ENCODE data around the gene DARS1. TPM values are rescaled to one million over a fixed set of nuclear protein-coding genes. Genes with fewer than 3 reads are reported as not detected.
A peak's percentile ranks its signal among the peaks of the same experiment; 100 is the strongest.

Gene DARS1
- polyA plus RNA-seq, 3 donors, result 24.4 to 53.0 (median 46.2) TPM

DNA sequence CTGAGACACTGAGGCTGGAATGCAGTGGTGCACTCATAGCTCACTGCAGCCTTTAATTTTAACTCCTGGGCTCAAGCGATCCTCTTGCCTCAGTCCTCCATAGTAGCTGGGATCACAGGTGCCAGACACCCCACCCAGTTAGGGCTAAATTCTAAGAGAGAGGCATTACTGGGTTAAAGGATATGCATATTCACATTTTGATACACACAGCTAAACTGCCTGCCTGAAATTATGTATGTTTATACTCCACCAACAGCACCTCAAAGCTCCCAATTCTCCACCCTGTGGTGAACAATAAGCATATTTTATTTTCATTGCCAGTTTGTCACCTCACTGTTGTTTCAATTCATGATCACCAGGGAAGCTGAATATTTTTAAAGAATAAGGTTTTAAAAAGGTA, 90.5 kb downstream of the DARS1 start:
- H3K79me2 ChIP-seq (ENCODE audit: insufficient read depth, low read length), result no peaks in the 10 kb centered on the region
- Mint-ChIP-seq H3K27me3 (ENCODE audit: low read depth in 3 of 3) (no peaks in the 10 kb centered on the region), H3K27ac (no peak overlapping the region), H3K4me1 (peaks cover 31% of the 10 kb centered on the region), H3K4me3 (no peak overlapping the region), H3K36me3 (no peaks in the 10 kb centered on the region), H3K9me3 (peaks cover 0 to 2% (median 0%) of the 10 kb centered on the region in 7 donors)
- no peak overlapping the region for H2AFZ ChIP-seq (ENCODE audit: insufficient read depth, low read depth, low read length, poor library complexity, severe bottlenecking)
- H3K4me3 ChIP-seq (replicated peaks in 1 of 3; ENCODE audit: low read depth in 2 of 3, low read length in 3 of 3), result no peak overlapping the region
- no peaks in the 10 kb centered on the region for H4K20me1 ChIP-seq (ENCODE audit: insufficient read depth, low read length)
- H3K9ac ChIP-seq (ENCODE audit: insufficient read depth, low read length, poor library complexity, severe bottlenecking), result no peak overlapping the region
- H3K27me3 ChIP-seq (ENCODE audit: control insufficient read depth in 2 of 2, insufficient read depth in 2 of 2, low read length in 2 of 2), result no peaks in the 10 kb centered on the region
- TF ChIP-seq, protein P1, sequence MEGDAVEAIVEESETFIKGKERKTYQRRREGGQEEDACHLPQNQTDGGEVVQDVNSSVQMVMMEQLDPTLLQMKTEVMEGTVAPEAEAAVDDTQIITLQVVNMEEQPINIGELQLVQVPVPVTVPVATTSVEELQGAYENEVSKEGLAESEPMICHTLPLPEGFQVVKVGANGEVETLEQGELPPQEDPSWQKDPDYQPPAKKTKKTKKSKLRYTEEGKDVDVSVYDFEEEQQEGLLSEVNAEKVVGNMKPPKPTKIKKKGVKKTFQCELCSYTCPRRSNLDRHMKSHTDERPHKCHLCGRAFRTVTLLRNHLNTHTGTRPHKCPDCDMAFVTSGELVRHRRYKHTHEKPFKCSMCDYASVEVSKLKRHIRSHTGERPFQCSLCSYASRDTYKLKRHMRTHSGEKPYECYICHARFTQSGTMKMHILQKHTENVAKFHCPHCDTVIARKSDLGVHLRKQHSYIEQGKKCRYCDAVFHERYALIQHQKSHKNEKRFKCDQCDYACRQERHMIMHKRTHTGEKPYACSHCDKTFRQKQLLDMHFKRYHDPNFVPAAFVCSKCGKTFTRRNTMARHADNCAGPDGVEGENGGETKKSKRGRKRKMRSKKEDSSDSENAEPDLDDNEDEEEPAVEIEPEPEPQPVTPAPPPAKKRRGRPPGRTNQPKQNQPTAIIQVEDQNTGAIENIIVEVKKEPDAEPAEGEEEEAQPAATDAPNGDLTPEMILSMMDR (IDR thresholded peaks at IDR 0.05), result no peak
- no peak overlapping the region for H3K27ac ChIP-seq (ENCODE audit: low read depth in 1 of 2, low read length in 2 of 2)
- H3K9me3 ChIP-seq (replicated peaks in 1 of 2; ENCODE audit: control insufficient read depth in 1 of 2, insufficient read depth in 1 of 2, low read length in 2 of 2), result no peaks in the 10 kb centered on the region
- no CpG with 5 or more reads among the region's 1 CpG for WGBS (ENCODE audit: insufficient coverage)
- no peak overlapping the region for H3K4me2 ChIP-seq (replicated peaks; ENCODE audit: extremely low read depth, low read length, poor library complexity, severe bottlenecking)
- no peaks in the 10 kb centered on the region for H3K36me3 ChIP-seq (replicated peaks in 1 of 2; ENCODE audit: control insufficient read depth in 1 of 2, insufficient read depth in 2 of 2, low read length in 2 of 2)
- H3K4me1 ChIP-seq (ENCODE audit: control insufficient read depth in 1 of 2, insufficient read depth in 2 of 2, low read length in 2 of 2), result peaks cover 34 to 35% of the 10 kb centered on the region in 2 donors
- intact Hi-C loops (cut with micrococcal nuclease), result no loop called here
- DNase-seq, result no peak

DNA sequence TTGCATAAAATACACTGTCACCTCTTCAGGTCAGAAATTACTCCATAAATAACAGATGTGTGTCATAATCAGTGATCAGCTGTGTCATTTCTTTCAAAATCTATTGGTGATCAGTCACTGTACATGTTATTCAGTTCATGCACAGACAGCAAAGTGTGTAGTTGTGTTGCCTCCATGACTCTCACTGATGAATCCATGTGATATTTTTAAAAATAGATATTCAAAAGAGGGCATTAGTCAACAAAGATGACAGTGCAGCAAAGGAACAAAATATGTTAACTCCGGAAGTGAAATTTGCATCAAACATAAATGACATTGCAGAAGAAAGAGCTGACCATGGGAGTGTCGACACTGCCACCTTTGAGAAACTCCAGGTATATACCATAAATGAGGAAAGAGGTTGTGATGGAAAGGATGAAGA, 92.0 kb downstream of the DARS1 start:
- H3K4me2 ChIP-seq (replicated peaks; ENCODE audit: extremely low read depth, low read length, poor library complexity, severe bottlenecking), result no peak overlapping the region
- H3K27me3 ChIP-seq (ENCODE audit: control insufficient read depth in 2 of 2, insufficient read depth in 2 of 2, low read length in 2 of 2), result no peaks in the 10 kb centered on the region
- intact Hi-C loops (cut with micrococcal nuclease), result no loop called here
- peak; percentile 67 to 79 (median 71) for DNase-seq
- no peaks in the 10 kb centered on the region for H3K36me3 ChIP-seq (replicated peaks in 1 of 2; ENCODE audit: control insufficient read depth in 1 of 2, insufficient read depth in 2 of 2, low read length in 2 of 2)
- Mint-ChIP-seq H3K36me3 (no peaks in the 10 kb centered on the region), H3K4me3 (no peak overlapping the region), H3K9me3 (peaks cover 1 to 6% (median 5%) of the 10 kb centered on the region in 7 donors), H3K27ac (peak overlapping the region; percentile 45 to 89 (median 73)), H3K27me3 (ENCODE audit: low read depth in 3 of 3) (no peaks in the 10 kb centered on the region), H3K4me1 (peaks cover 31% of the 10 kb centered on the region)
- H3K4me1 ChIP-seq (ENCODE audit: control insufficient read depth in 1 of 2, insufficient read depth in 2 of 2, low read length in 2 of 2), result peaks cover 34 to 35% of the 10 kb centered on the region in 2 donors
- no peak overlapping the region for H3K9ac ChIP-seq (ENCODE audit: insufficient read depth, low read length, poor library complexity, severe bottlenecking)
- no peaks in the 10 kb centered on the region for H3K79me2 ChIP-seq (ENCODE audit: insufficient read depth, low read length)
- H3K27ac ChIP-seq (ENCODE audit: low read depth in 1 of 2, low read length in 2 of 2), result peak overlapping the region in 1 of 2 donors; percentile 69
- no peak overlapping the region for H2AFZ ChIP-seq (ENCODE audit: insufficient read depth, low read depth, low read length, poor library complexity, severe bottlenecking)
- peaks cover 0 to 6% of the 10 kb centered on the region in 2 donors for H3K9me3 ChIP-seq (replicated peaks in 1 of 2; ENCODE audit: control insufficient read depth in 1 of 2, insufficient read depth in 1 of 2, low read length in 2 of 2)
- WGBS (ENCODE audit: insufficient coverage), result no CpG with 5 or more reads among the region's 2 CpGs
- no peaks in the 10 kb centered on the region for H4K20me1 ChIP-seq (ENCODE audit: insufficient read depth, low read length)
- peak overlapping the region in 1 of 3 experiments; percentile 3 for H3K4me3 ChIP-seq (replicated peaks in 1 of 3; ENCODE audit: low read depth in 2 of 3, low read length in 3 of 3)
- TF ChIP-seq, protein P1 (IDR thresholded peaks at IDR 0.05), result peak; percentile 31
